Epithelial cell of proximal tubule (primary cell): Measurements from ENCODE around the gene SF3B6. TPM values are rescaled to one million over a fixed set of nuclear protein-coding genes. Genes with fewer than 3 reads are reported as not detected.
"Not testable (repeated sequence)": the region's sequence is repeated elsewhere in the genome, so short reads cannot be mapped to it uniquely, and the experiment has no call there.

Experiments
- DNase-seq: peaks from one replicate; pipeline ENCODE4 v3.0.0-alpha.2; 2011; ENCODE audit warnings: low read depth
- H3K4me3 ChIP-seq: 2 replicates; pipeline ENCODE4 v1.5.1; 2011; ENCODE audit warnings: low read depth, mild to moderate bottlenecking, low read length
- CTCF ChIP-seq: conservative IDR thresholded peaks from 2 replicates; pipeline ENCODE4 v1.5.1; 2012; ENCODE audit warnings: low read depth, mild to moderate bottlenecking, low read length
- total RNA-seq: library from RNA; depleted of rRNA; stranded (reverse); fragments of >200 nt; gene quantifications from 2 replicates; pipeline ENCODE4 v1.2.3, GENCODE V29; 2015

The SF3B6 gene
- total RNA-seq, 1 donor from 2014 or later, result 226 TPM

GRCh38 chr2:24046599-24046929 is 29.6 kb downstream of the SF3B6 start:
- no peak for DNase-seq
- peak overlapping the region; percentile 66 for H3K4me3 ChIP-seq
- TF ChIP-seq CTCF, result no peak

DNA sequence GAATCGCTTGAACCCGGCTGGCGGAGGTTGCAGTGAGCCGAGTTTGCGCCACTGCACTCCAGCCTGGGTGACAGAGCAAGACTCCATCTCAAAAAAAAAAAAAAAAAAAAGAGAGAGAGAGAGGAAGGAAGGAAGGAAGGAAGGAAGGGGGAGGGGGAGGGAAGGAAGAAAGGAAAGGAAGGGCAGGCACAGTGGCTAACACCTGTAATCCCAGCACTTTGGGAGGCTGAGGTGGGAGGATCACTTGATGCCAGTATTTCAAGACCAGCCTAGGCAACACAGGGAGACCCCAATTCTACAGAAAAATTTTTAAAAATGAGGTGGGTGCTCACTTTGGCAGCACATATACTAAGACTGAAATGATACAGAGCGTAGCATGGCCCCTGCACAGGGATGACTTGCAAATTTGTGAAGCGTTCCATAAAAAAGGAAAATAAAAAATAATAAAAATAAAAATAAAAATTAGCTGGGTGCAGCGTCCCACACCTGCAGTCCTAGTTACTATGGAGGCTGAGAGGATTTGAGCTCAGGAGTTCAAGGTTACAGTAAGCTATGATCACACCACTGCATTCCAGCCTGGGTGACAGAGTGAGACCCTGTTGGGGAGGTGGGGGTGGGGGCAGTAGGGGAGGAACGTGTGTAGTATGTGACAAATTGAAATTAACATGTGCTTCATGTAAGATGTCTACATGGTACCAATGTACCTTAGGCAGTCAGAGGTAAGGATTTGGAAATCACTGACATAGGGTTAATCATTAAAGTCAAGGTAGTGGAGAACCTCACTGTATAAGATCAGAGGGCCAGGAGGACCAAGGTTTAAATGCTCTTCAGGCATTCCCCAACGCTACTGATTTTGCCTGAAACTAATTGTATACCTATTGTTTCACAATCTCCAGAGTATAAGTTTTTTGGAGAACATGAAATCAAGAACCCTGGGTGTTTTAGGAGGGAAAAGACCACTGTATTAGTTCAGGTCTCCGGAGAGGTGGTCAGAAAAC is 30.3 kb downstream of the SF3B6 start:
- TF ChIP-seq CTCF, result no peak
- no peak for DNase-seq
- peak overlapping the region; percentile 66 for H3K4me3 ChIP-seq

DNA sequence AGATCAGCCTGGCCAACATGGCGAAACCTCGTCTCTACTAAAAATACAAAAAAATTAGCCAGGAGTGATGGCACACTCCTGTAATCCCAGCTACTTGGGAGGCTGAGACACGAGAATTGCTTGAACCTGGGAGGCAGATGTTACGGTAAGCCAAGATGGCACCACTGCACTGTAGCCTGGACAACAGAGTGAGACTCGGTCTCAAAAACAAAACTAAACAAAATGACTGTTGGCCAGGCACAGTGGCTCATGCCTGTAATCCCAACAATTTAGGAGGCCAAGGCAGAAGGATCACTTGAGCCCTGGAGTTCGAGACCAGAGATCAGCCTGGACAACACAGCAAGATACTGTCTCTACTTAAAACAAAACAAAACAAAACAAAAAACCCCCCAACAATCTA is 33.0 kb downstream of the SF3B6 start:
- not testable (repeated sequence) for H3K4me3 ChIP-seq, DNase-seq

GRCh38 chr2:24040511-24040910 is 35.6 kb downstream of the SF3B6 start:
- TF ChIP-seq CTCF, result no peak
- no peak overlapping the region for H3K4me3 ChIP-seq
- DNase-seq, result no peak

GRCh38 chr2:24038786-24039499 is 37.2 kb downstream of the SF3B6 start:
- no peak overlapping the region for H3K4me3 ChIP-seq
- TF ChIP-seq CTCF, result no peak
- DNase-seq, result no peak

GRCh38 chr2:24026233-24026632 is 49.9 kb downstream of the SF3B6 start:
- TF ChIP-seq CTCF, result no peak
- no peak for DNase-seq
- H3K4me3 ChIP-seq, result no peak overlapping the region

GRCh38 chr2:24024996-24025663 is 51.0 kb downstream of the SF3B6 start:
- TF ChIP-seq CTCF, result no peak
- DNase-seq, result no peak
- H3K4me3 ChIP-seq, result no peak overlapping the region
